Measurements from ENCODE around the gene NSD2. TPM values are rescaled to one million over a fixed set of nuclear protein-coding genes. Genes with fewer than 3 reads are reported as not detected.

NSD2 gene
- total and polyA plus RNA-seq, 2 donors (not counting 1 experiment from before 2014, with no cell fraction given), result 26.6 to 68.4 TPM

DNA sequence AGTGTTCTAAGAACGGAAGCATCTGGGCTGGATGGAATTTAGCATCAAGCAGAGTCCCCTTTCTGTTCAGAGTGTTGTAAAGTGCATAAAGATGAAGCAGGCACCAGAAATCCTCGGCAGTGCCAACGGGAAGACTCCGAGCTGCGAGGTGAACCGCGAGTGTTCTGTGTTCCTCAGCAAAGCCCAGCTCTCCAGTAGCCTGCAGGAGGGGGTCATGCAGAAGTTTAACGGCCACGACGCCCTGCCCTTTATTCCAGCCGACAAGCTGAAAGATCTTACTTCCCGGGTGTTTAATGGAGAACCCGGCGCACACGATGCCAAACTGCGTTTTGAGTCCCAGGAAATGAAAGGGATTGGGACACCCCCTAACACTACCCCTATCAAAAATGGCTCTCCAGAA is 29.4 kb downstream of the NSD2 start:
- H3K9me3 ChIP-seq (ENCODE audit: control insufficient read depth, insufficient read depth, low read depth, low read length), result no peaks in the 10 kb centered on the region
- peaks cover 2% of the 10 kb centered on the region for H3K4me1 ChIP-seq (ENCODE audit: control insufficient read depth, extremely low read depth, insufficient read depth, low read length)
- no peak overlapping the region for H3K4me2 ChIP-seq (ENCODE audit: extremely low read depth, insufficient read depth, low read length)
- no peak overlapping the region for H2AFZ ChIP-seq (ENCODE audit: low read length)
- no peak for DNase-seq (ENCODE audit: low read depth in 2 of 2)
- peaks cover 8% of the 10 kb centered on the region for H3K36me3 ChIP-seq (ENCODE audit: control insufficient read depth, insufficient read depth, low read length)
- TF ChIP-seq, protein P1, sequence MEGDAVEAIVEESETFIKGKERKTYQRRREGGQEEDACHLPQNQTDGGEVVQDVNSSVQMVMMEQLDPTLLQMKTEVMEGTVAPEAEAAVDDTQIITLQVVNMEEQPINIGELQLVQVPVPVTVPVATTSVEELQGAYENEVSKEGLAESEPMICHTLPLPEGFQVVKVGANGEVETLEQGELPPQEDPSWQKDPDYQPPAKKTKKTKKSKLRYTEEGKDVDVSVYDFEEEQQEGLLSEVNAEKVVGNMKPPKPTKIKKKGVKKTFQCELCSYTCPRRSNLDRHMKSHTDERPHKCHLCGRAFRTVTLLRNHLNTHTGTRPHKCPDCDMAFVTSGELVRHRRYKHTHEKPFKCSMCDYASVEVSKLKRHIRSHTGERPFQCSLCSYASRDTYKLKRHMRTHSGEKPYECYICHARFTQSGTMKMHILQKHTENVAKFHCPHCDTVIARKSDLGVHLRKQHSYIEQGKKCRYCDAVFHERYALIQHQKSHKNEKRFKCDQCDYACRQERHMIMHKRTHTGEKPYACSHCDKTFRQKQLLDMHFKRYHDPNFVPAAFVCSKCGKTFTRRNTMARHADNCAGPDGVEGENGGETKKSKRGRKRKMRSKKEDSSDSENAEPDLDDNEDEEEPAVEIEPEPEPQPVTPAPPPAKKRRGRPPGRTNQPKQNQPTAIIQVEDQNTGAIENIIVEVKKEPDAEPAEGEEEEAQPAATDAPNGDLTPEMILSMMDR (conservative IDR thresholded peaks at IDR 0.05 in 1 of 2, IDR thresholded peaks at IDR 0.05 in 1 of 2; ENCODE audit: low read depth in 1 of 2, low read length in 2 of 2), result no peak
- no peak for TF ChIP-seq EZH2 (IDR thresholded peaks at IDR 0.05; ENCODE audit: low read length, missing control alignments)
- H3K4me3 ChIP-seq (replicated peaks in 1 of 4; ENCODE audit: control extremely low read depth in 1 of 4, insufficient read depth in 1 of 4, low read depth in 3 of 4, low read length in 4 of 4), result no peak overlapping the region
- H3K79me2 ChIP-seq (ENCODE audit: control insufficient read depth, insufficient read depth, low read length), result peaks cover 95% of the 10 kb centered on the region
- no peaks in the 10 kb centered on the region for H3K27me3 ChIP-seq (ENCODE audit: control insufficient read depth, insufficient read depth, low read length)
- H3K27ac ChIP-seq (ENCODE audit: insufficient read depth, low read length), result no peak overlapping the region
- H3K9ac ChIP-seq (ENCODE audit: insufficient read depth, low read length), result no peak overlapping the region
- no peaks in the 10 kb centered on the region for H4K20me1 ChIP-seq (ENCODE audit: control insufficient read depth, extremely low read depth, insufficient read depth, low read length)

- Histone ChIP-seq H3K36me3 (ENCODE audit: control insufficient read depth, insufficient read depth, low read length) (peaks cover 7% of the 10 kb centered on the region), H3K9ac (ENCODE audit: insufficient read depth, low read length) (no peak overlapping the region), H3K27me3 (ENCODE audit: control insufficient read depth, insufficient read depth, low read length) (no peaks in the 10 kb centered on the region), H3K79me2 (ENCODE audit: control insufficient read depth, insufficient read depth, low read length) (peaks cover 95% of the 10 kb centered on the region), H4K20me1 (ENCODE audit: control insufficient read depth, extremely low read depth, insufficient read depth, low read length) (no peaks in the 10 kb centered on the region), H2AFZ (ENCODE audit: low read length) (no peak overlapping the region), H3K4me1 (ENCODE audit: control insufficient read depth, extremely low read depth, insufficient read depth, low read length) (peaks cover 2% of the 10 kb centered on the region), H3K4me2 (ENCODE audit: extremely low read depth, insufficient read depth, low read length) (no peak overlapping the region), H3K9me3 (ENCODE audit: control insufficient read depth, insufficient read depth, low read depth, low read length) (no peaks in the 10 kb centered on the region), H3K4me3 (replicated peaks in 1 of 4; ENCODE audit: control extremely low read depth in 1 of 4, insufficient read depth in 1 of 4, low read depth in 3 of 4, low read length in 4 of 4) (no peak overlapping the region), H3K27ac (ENCODE audit: insufficient read depth, low read length) (no peak overlapping the region)
- no peak for DNase-seq (ENCODE audit: low read depth in 2 of 2)
- TF ChIP-seq, protein P1 (conservative IDR thresholded peaks at IDR 0.05 in 1 of 2, IDR thresholded peaks at IDR 0.05 in 1 of 2; ENCODE audit: low read depth in 1 of 2, low read length in 2 of 2), result no peak
- TF ChIP-seq EZH2 (IDR thresholded peaks at IDR 0.05; ENCODE audit: low read length, missing control alignments), result no peak
These were observed 29.9 kb downstream of the NSD2 start for GRCh38 chr4:1901127-1901526.

DNA sequence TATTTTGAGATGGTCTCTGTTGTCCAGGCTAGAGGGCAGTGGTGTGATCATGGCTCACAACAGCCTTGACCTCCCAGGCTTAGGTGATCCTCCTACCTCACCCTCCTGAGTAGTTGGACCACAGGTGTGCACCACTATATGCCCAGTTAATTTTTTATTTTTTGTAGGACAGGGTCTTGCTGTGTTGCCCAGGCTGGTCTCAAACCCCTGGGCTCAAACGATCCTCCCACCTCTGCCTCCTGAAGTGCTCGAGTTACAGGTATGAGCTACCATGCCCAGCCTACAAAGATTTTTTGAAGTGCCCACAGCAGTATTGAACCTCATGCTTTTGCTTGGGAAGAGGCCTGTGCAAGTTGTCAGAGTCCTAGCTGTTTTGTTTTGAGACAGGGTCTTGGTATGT is 31.1 kb downstream of the NSD2 start:
- peaks cover 7% of the 10 kb centered on the region for H3K36me3 ChIP-seq (ENCODE audit: control insufficient read depth, insufficient read depth, low read length)
- peaks cover 2% of the 10 kb centered on the region for H3K4me1 ChIP-seq (ENCODE audit: control insufficient read depth, extremely low read depth, insufficient read depth, low read length)
- no peak for DNase-seq (ENCODE audit: low read depth in 2 of 2)
- no peak overlapping the region for H2AFZ ChIP-seq (ENCODE audit: low read length)
- TF ChIP-seq EZH2 (IDR thresholded peaks at IDR 0.05; ENCODE audit: low read length, missing control alignments), result no peak
- TF ChIP-seq, protein P1 (conservative IDR thresholded peaks at IDR 0.05 in 1 of 2, IDR thresholded peaks at IDR 0.05 in 1 of 2; ENCODE audit: low read depth in 1 of 2, low read length in 2 of 2), result no peak
- no peak overlapping the region for H3K4me2 ChIP-seq (ENCODE audit: extremely low read depth, insufficient read depth, low read length)
- H3K79me2 ChIP-seq (ENCODE audit: control insufficient read depth, insufficient read depth, low read length), result peaks cover 93% of the 10 kb centered on the region
- no peaks in the 10 kb centered on the region for H3K27me3 ChIP-seq (ENCODE audit: control insufficient read depth, insufficient read depth, low read length)
- no peaks in the 10 kb centered on the region for H3K9me3 ChIP-seq (ENCODE audit: control insufficient read depth, insufficient read depth, low read depth, low read length)
- no peaks in the 10 kb centered on the region for H4K20me1 ChIP-seq (ENCODE audit: control insufficient read depth, extremely low read depth, insufficient read depth, low read length)
- no peak overlapping the region for H3K9ac ChIP-seq (ENCODE audit: insufficient read depth, low read length)
- no peak overlapping the region for H3K4me3 ChIP-seq (replicated peaks in 1 of 4; ENCODE audit: control extremely low read depth in 1 of 4, insufficient read depth in 1 of 4, low read depth in 3 of 4, low read length in 4 of 4)
- no peak overlapping the region for H3K27ac ChIP-seq (ENCODE audit: insufficient read depth, low read length)

All from fibroblast of lung (primary cell).